ENCODE measurements around the gene DNAJC1. TPM values are rescaled to one million over a fixed set of nuclear protein-coding genes. Genes with fewer than 3 reads are reported as not detected.
"Not testable (repeated sequence)": the region's sequence is repeated elsewhere in the genome, so short reads cannot be mapped to it uniquely, and the experiment has no call there.

DNAJC1 gene
- polyA plus RNA-seq, 1 donor from 2014 or later: 15.9 TPM

- H3K27ac ChIP-seq (ENCODE audit: low read length): no peak overlapping the region
- TF ChIP-seq SMC3 (conservative IDR thresholded peaks at IDR 0.05; ENCODE audit: poor library complexity) (no peak), EP300 (conservative IDR thresholded peaks at IDR 0.05; ENCODE audit: poor library complexity, severe bottlenecking) (no peak), POLR2AphosphoS5 (IDR thresholded peaks at IDR 0.05) (no peak), REST (IDR thresholded peaks at IDR 0.05; ENCODE audit: borderline replicate concordance) (no peak), EZH2 (IDR thresholded peaks at IDR 0.05; ENCODE audit: borderline replicate concordance, insufficient read depth, low read length, poor library complexity, severe bottlenecking) (no peak), MXI1 (conservative IDR thresholded peaks at IDR 0.05; ENCODE audit: poor library complexity, severe bottlenecking) (no peak), RAD21 (conservative IDR thresholded peaks at IDR 0.05) (no peak), TAF1 (IDR thresholded peaks at IDR 0.05; ENCODE audit: low read depth) (no peak)
- TF ChIP-seq, protein P1, sequence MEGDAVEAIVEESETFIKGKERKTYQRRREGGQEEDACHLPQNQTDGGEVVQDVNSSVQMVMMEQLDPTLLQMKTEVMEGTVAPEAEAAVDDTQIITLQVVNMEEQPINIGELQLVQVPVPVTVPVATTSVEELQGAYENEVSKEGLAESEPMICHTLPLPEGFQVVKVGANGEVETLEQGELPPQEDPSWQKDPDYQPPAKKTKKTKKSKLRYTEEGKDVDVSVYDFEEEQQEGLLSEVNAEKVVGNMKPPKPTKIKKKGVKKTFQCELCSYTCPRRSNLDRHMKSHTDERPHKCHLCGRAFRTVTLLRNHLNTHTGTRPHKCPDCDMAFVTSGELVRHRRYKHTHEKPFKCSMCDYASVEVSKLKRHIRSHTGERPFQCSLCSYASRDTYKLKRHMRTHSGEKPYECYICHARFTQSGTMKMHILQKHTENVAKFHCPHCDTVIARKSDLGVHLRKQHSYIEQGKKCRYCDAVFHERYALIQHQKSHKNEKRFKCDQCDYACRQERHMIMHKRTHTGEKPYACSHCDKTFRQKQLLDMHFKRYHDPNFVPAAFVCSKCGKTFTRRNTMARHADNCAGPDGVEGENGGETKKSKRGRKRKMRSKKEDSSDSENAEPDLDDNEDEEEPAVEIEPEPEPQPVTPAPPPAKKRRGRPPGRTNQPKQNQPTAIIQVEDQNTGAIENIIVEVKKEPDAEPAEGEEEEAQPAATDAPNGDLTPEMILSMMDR (IDR thresholded peaks at IDR 0.05; ENCODE audit: poor library complexity, severe bottlenecking): no peak
Observed at GRCh38 chr10:21873198-21873597, 130.3 kb downstream of the DNAJC1 start.

GRCh38 chr10:21872771-21873170, 130.8 kb downstream of the DNAJC1 start:
- H3K4me2 ChIP-seq (ENCODE audit: low read length); H3K27me3 ChIP-seq (ENCODE audit: insufficient read depth, low read depth, low read length); H3K9ac ChIP-seq (ENCODE audit: low read length); H3F3A ChIP-seq (ENCODE audit: insufficient read depth, low read length, poor library complexity, severe bottlenecking); H2AFZ ChIP-seq (ENCODE audit: low read depth, low read length); H3K79me2 ChIP-seq (replicated peaks; ENCODE audit: insufficient read depth, low read length); H3K4me3 ChIP-seq (ENCODE audit: low read length); H3K9me2 ChIP-seq (ENCODE audit: insufficient read depth, low read length); H4K20me1 ChIP-seq (ENCODE audit: insufficient read depth); H3K27ac ChIP-seq (ENCODE audit: low read length); H3K9me3 ChIP-seq (ENCODE audit: low read length); H3K36me3 ChIP-seq (ENCODE audit: insufficient read depth, low read length): not testable (repeated sequence)

More at GRCh38 chr10:21873198-21873597, 130.3 kb downstream of the DNAJC1 start:
- no peaks in the 10 kb centered on the region for H3K36me3 ChIP-seq (ENCODE audit: insufficient read depth, low read length)
- no peaks in the 10 kb centered on the region for H3K9me2 ChIP-seq (ENCODE audit: insufficient read depth, low read length)
- H2AFZ ChIP-seq (ENCODE audit: low read depth, low read length): no peak overlapping the region
- no peak overlapping the region for H3K4me3 ChIP-seq (ENCODE audit: low read length)
- H3K9ac ChIP-seq (ENCODE audit: low read length): no peak overlapping the region
- H3K9me3 ChIP-seq (ENCODE audit: low read length): no peaks in the 10 kb centered on the region
- no peaks in the 10 kb centered on the region for H3K27me3 ChIP-seq (ENCODE audit: insufficient read depth, low read depth, low read length)
- no peak overlapping the region for H3K4me2 ChIP-seq (ENCODE audit: low read length)
- no peaks in the 10 kb centered on the region for H3K79me2 ChIP-seq (replicated peaks; ENCODE audit: insufficient read depth, low read length)
- H4K20me1 ChIP-seq (ENCODE audit: insufficient read depth): no peaks in the 10 kb centered on the region
- no peaks in the 10 kb centered on the region for H3F3A ChIP-seq (ENCODE audit: insufficient read depth, low read length, poor library complexity, severe bottlenecking)

- H3K9me3 ChIP-seq (ENCODE audit: low read length): no peaks in the 10 kb centered on the region
- no peak overlapping the region for H2AFZ ChIP-seq (ENCODE audit: low read depth, low read length)
- H3K9me2 ChIP-seq (ENCODE audit: insufficient read depth, low read length): no peaks in the 10 kb centered on the region
- H3K79me2 ChIP-seq (replicated peaks; ENCODE audit: insufficient read depth, low read length): no peaks in the 10 kb centered on the region
- no peak overlapping the region for H3K4me2 ChIP-seq (ENCODE audit: low read length)
- no peak overlapping the region for H3K4me3 ChIP-seq (ENCODE audit: low read length)
- H3K27ac ChIP-seq (ENCODE audit: low read length): no peak overlapping the region
- H3F3A ChIP-seq (ENCODE audit: insufficient read depth, low read length, poor library complexity, severe bottlenecking): no peaks in the 10 kb centered on the region
- H4K20me1 ChIP-seq (ENCODE audit: insufficient read depth): no peaks in the 10 kb centered on the region
- no peaks in the 10 kb centered on the region for H3K36me3 ChIP-seq (ENCODE audit: insufficient read depth, low read length)
- no peaks in the 10 kb centered on the region for H3K27me3 ChIP-seq (ENCODE audit: insufficient read depth, low read depth, low read length)
- no peak overlapping the region for H3K9ac ChIP-seq (ENCODE audit: low read length)
- TF ChIP-seq MXI1 (conservative IDR thresholded peaks at IDR 0.05; ENCODE audit: poor library complexity, severe bottlenecking): no peak
- no peak for TF ChIP-seq REST (IDR thresholded peaks at IDR 0.05; ENCODE audit: borderline replicate concordance)
- no peak for TF ChIP-seq EZH2 (IDR thresholded peaks at IDR 0.05; ENCODE audit: borderline replicate concordance, insufficient read depth, low read length, poor library complexity, severe bottlenecking)
- TF ChIP-seq, protein P1 (IDR thresholded peaks at IDR 0.05; ENCODE audit: poor library complexity, severe bottlenecking): no peak
- no peak for TF ChIP-seq TAF1 (IDR thresholded peaks at IDR 0.05; ENCODE audit: low read depth)
- TF ChIP-seq SMC3 (conservative IDR thresholded peaks at IDR 0.05; ENCODE audit: poor library complexity): no peak
- TF ChIP-seq POLR2AphosphoS5 (IDR thresholded peaks at IDR 0.05): no peak
- no peak for TF ChIP-seq RAD21 (conservative IDR thresholded peaks at IDR 0.05)
- TF ChIP-seq EP300 (conservative IDR thresholded peaks at IDR 0.05; ENCODE audit: poor library complexity, severe bottlenecking): no peak
Observed at GRCh38 chr10:21870849-21871248, 132.7 kb downstream of the DNAJC1 start.

Data from neural cell (in vitro differentiated cells).